Measurements from ENCODE around the gene SMARCAD1. TPM values are rescaled to one million over a fixed set of nuclear protein-coding genes. Genes with fewer than 3 reads are reported as not detected.

Gene SMARCAD1
- total and polyA plus RNA-seq, 4 experiments from 2014 or later, result 13.4 to 30.7 (median 21.4) TPM

- no peak for DNase-seq
- Histone ChIP-seq H3K27ac (ENCODE audit: low read depth, low read length) (no peak overlapping the region), H3K9me3 (ENCODE audit: control insufficient read depth in 1 of 2, low read length in 2 of 2) (no peaks in the 10 kb centered on the region), H3K4me1 (ENCODE audit: insufficient read depth, low read length) (no peaks in the 10 kb centered on the region), H3K27me3 (ENCODE audit: insufficient read depth, low read length) (no peaks in the 10 kb centered on the region), H3K36me3 (ENCODE audit: insufficient read depth, low read length) (no peaks in the 10 kb centered on the region), H3K4me3 (ENCODE audit: low read length in 2 of 2) (no peak overlapping the region)
- Mint-ChIP-seq H3K4me1 (no peaks in the 10 kb centered on the region), H3K36me3 (no peaks in the 10 kb centered on the region), H3K9me3 (peaks cover 0 to 11% (median 4%) of the 10 kb centered on the region in 8 donors), H3K27ac (no peak overlapping the region), H3K4me3 (no peak overlapping the region), H3K27me3 (peaks cover 5 to 11% of the 10 kb centered on the region in 2 donors)
- ChIA-PET CTCF (ENCODE audit: partially characterized antibody) (no interaction called here), POLR2A (ENCODE audit: partially characterized antibody) (no interaction called here)
- intact Hi-C loops (cut with micrococcal nuclease), result no loop called here
These were observed 36.0 kb upstream of the SMARCAD1 start for GRCh38 chr4:94171616-94172015.

- ChIA-PET CTCF (ENCODE audit: partially characterized antibody) (interaction anchor here (0.6 kb wide), 1 partner anchor 61 kb away, joined by 3 read pairs; no protein-coding TSS in a partner anchor), POLR2A (ENCODE audit: partially characterized antibody) (no interaction called here)
- Mint-ChIP-seq H3K4me3 (no peak overlapping the region), H3K27ac (no peak overlapping the region), H3K36me3 (no peaks in the 10 kb centered on the region), H3K9me3 (peaks cover 0 to 5% (median 0%) of the 10 kb centered on the region in 8 donors), H3K27me3 (peaks cover 6 to 19% of the 10 kb centered on the region in 2 donors), H3K4me1 (no peaks in the 10 kb centered on the region)
- intact Hi-C loops (cut with micrococcal nuclease), result no loop called here
- Histone ChIP-seq H3K9me3 (ENCODE audit: control insufficient read depth in 1 of 2, low read length in 2 of 2) (no peaks in the 10 kb centered on the region), H3K36me3 (ENCODE audit: insufficient read depth, low read length) (no peaks in the 10 kb centered on the region), H3K27me3 (ENCODE audit: insufficient read depth, low read length) (no peaks in the 10 kb centered on the region), H3K4me3 (ENCODE audit: low read length in 2 of 2) (no peak overlapping the region), H3K27ac (ENCODE audit: low read depth, low read length) (no peak overlapping the region), H3K4me1 (ENCODE audit: insufficient read depth, low read length) (no peaks in the 10 kb centered on the region)
- no peak for DNase-seq
These were observed 32.0 kb upstream of the SMARCAD1 start for GRCh38 chr4:94175553-94176261.

GRCh38 chr4:94177822-94178221 lies 29.8 kb upstream of the SMARCAD1 start:
- Mint-ChIP-seq H3K36me3 (no peaks in the 10 kb centered on the region), H3K9me3 (no peaks in the 10 kb centered on the region), H3K4me3 (no peak overlapping the region), H3K27me3 (peaks cover 9 to 19% of the 10 kb centered on the region in 2 donors), H3K4me1 (no peaks in the 10 kb centered on the region), H3K27ac (no peak overlapping the region)
- H3K9me3 ChIP-seq (ENCODE audit: control insufficient read depth in 1 of 2, low read length in 2 of 2), result no peaks in the 10 kb centered on the region
- no peak overlapping the region for H3K4me3 ChIP-seq (ENCODE audit: low read length in 2 of 2)
- H3K27ac ChIP-seq (ENCODE audit: low read depth, low read length), result no peak overlapping the region
- H3K4me1 ChIP-seq (ENCODE audit: insufficient read depth, low read length), result no peaks in the 10 kb centered on the region
- CTCF ChIA-PET (ENCODE audit: partially characterized antibody), result no interaction called here
- intact Hi-C loops (cut with micrococcal nuclease), result no loop called here
- POLR2A ChIA-PET (ENCODE audit: partially characterized antibody), result no interaction called here
- H3K27me3 ChIP-seq (ENCODE audit: insufficient read depth, low read length), result no peaks in the 10 kb centered on the region
- DNase-seq, result no peak
- no peaks in the 10 kb centered on the region for H3K36me3 ChIP-seq (ENCODE audit: insufficient read depth, low read length)

- Histone ChIP-seq H3K4me1 (ENCODE audit: insufficient read depth, low read length) (no peaks in the 10 kb centered on the region), H3K27ac (ENCODE audit: low read depth, low read length) (no peak overlapping the region), H3K4me3 (ENCODE audit: low read length in 2 of 2) (no peak overlapping the region), H3K27me3 (ENCODE audit: insufficient read depth, low read length) (no peaks in the 10 kb centered on the region), H3K9me3 (ENCODE audit: control insufficient read depth in 1 of 2, low read length in 2 of 2) (no peaks in the 10 kb centered on the region), H3K36me3 (ENCODE audit: insufficient read depth, low read length) (no peaks in the 10 kb centered on the region)
- peaks cover 12 to 17% of the 10 kb centered on the region in 2 donors for H3K27me3 Mint-ChIP-seq
- H3K4me1 Mint-ChIP-seq, result no peaks in the 10 kb centered on the region
- ChIA-PET CTCF (ENCODE audit: partially characterized antibody) (no interaction called here), POLR2A (ENCODE audit: partially characterized antibody) (no interaction called here)
- H3K36me3 Mint-ChIP-seq, result no peaks in the 10 kb centered on the region
- H3K27ac Mint-ChIP-seq, result no peak overlapping the region
- intact Hi-C loops (cut with micrococcal nuclease), result no loop called here
- DNase-seq, result no peak
- H3K9me3 Mint-ChIP-seq, result no peaks in the 10 kb centered on the region
- no peak overlapping the region for H3K4me3 Mint-ChIP-seq
These were observed 25.9 kb upstream of the SMARCAD1 start for GRCh38 chr4:94181815-94182214.

GRCh38 chr4:94202769-94203168 lies 4.9 kb upstream of the SMARCAD1 start:
- H3K9me3 ChIP-seq (ENCODE audit: control insufficient read depth in 1 of 2, low read length in 2 of 2), result no peaks in the 10 kb centered on the region
- Mint-ChIP-seq H3K36me3 (peaks cover 0 to 5% of the 10 kb centered on the region in 2 donors), H3K9me3 (peaks cover 2 to 22% (median 8%) of the 10 kb centered on the region in 8 donors), H3K27me3 (peaks cover 7 to 10% of the 10 kb centered on the region in 2 donors), H3K4me3 (no peak overlapping the region), H3K27ac (no peak overlapping the region), H3K4me1 (peaks cover 3 to 17% (median 10%) of the 10 kb centered on the region in 4 donors)
- ChIA-PET CTCF (ENCODE audit: partially characterized antibody) (no interaction called here), POLR2A (ENCODE audit: partially characterized antibody) (no interaction called here)
- H3K27ac ChIP-seq (ENCODE audit: low read depth, low read length), result no peak overlapping the region
- no peak overlapping the region for H3K4me3 ChIP-seq (ENCODE audit: low read length in 2 of 2)
- no peaks in the 10 kb centered on the region for H3K4me1 ChIP-seq (ENCODE audit: insufficient read depth, low read length)
- no peak for DNase-seq
- intact Hi-C loops (cut with micrococcal nuclease), result no loop called here
- H3K36me3 ChIP-seq (ENCODE audit: insufficient read depth, low read length), result no peaks in the 10 kb centered on the region
- H3K27me3 ChIP-seq (ENCODE audit: insufficient read depth, low read length), result peaks cover 6% of the 10 kb centered on the region

GRCh38 chr4:94208266-94208665 lies 601 bp downstream of the SMARCAD1 start:
- H3K4me3 Mint-ChIP-seq, result peak overlapping the region; percentile 96 to 100 (median 97)
- POLR2A ChIA-PET (ENCODE audit: partially characterized antibody), result interaction anchor here (1.1 to 1.2 kb wide), 3 partner anchors 13 to 244 kb away, joined by 3 to 7 read pairs (median 3); partner anchors contain the start of gene PDLIM5
- intact Hi-C loops (cut with micrococcal nuclease), result no loop called here

GRCh38 chr4:94208918-94209317 lies 1.3 kb downstream of the SMARCAD1 start:
- DNase-seq, result no peak
- Histone ChIP-seq H3K36me3 (ENCODE audit: insufficient read depth, low read length) (peaks cover 7% of the 10 kb centered on the region), H3K4me3 (ENCODE audit: low read length in 2 of 2) (no peak overlapping the region), H3K27ac (ENCODE audit: low read depth, low read length) (no peak overlapping the region), H3K4me1 (ENCODE audit: insufficient read depth, low read length) (peaks cover 29% of the 10 kb centered on the region), H3K27me3 (ENCODE audit: insufficient read depth, low read length) (no peaks in the 10 kb centered on the region), H3K9me3 (ENCODE audit: control insufficient read depth in 1 of 2, low read length in 2 of 2) (no peaks in the 10 kb centered on the region)
- no peaks in the 10 kb centered on the region for H3K27me3 Mint-ChIP-seq
- peak overlapping the region; percentile 96 to 100 (median 97) for H3K4me3 Mint-ChIP-seq
- H3K27ac Mint-ChIP-seq, result peak overlapping the region in 6 of 7 donors; percentile 71 to 100 (median 98)
- POLR2A ChIA-PET (ENCODE audit: partially characterized antibody), result interaction anchor here (1.2 kb wide), 1 partner anchor 13 kb away, joined by 3 read pairs; no protein-coding TSS in a partner anchor
- CTCF ChIA-PET (ENCODE audit: partially characterized antibody), result no interaction called here
- peaks cover 35 to 48% of the 10 kb centered on the region in 2 donors for H3K36me3 Mint-ChIP-seq
- peaks cover 0 to 7% (median 0%) of the 10 kb centered on the region in 8 donors for H3K9me3 Mint-ChIP-seq
- intact Hi-C loops (cut with micrococcal nuclease), result no loop called here
- H3K4me1 Mint-ChIP-seq, result peaks cover 31 to 64% (median 50%) of the 10 kb centered on the region in 4 donors

More at GRCh38 chr4:94208266-94208665, 601 bp downstream of the SMARCAD1 start:
- Mint-ChIP-seq H3K4me1 (peaks cover 24 to 58% (median 44%) of the 10 kb centered on the region in 4 donors), H3K27ac (peak overlapping the region; percentile 96 to 100 (median 99)), H3K27me3 (peaks cover 0 to 2% of the 10 kb centered on the region in 2 donors), H3K36me3 (peaks cover 29 to 41% of the 10 kb centered on the region in 2 donors), H3K9me3 (peaks cover 0 to 6% (median 2%) of the 10 kb centered on the region in 8 donors)
- H3K4me3 ChIP-seq (ENCODE audit: low read length in 2 of 2), result peak overlapping the region; percentile 52 to 91
- peaks cover under 1% of the 10 kb centered on the region for H3K36me3 ChIP-seq (ENCODE audit: insufficient read depth, low read length)
- peak in 1 of 5 donors; percentile 9 for DNase-seq
- H3K4me1 ChIP-seq (ENCODE audit: insufficient read depth, low read length), result peaks cover 26% of the 10 kb centered on the region
- H3K9me3 ChIP-seq (ENCODE audit: control insufficient read depth in 1 of 2, low read length in 2 of 2), result no peaks in the 10 kb centered on the region
- peaks cover 6% of the 10 kb centered on the region for H3K27me3 ChIP-seq (ENCODE audit: insufficient read depth, low read length)
- peak overlapping the region; percentile 84 for H3K27ac ChIP-seq (ENCODE audit: low read depth, low read length)
- CTCF ChIA-PET (ENCODE audit: partially characterized antibody), result no interaction called here

Data from CD4-positive, alpha-beta memory T cell (primary cell).